ENCODE data around the gene KLK1.
"Not testable (repeated sequence)": the region's sequence is repeated elsewhere in the genome, so short reads cannot be mapped to it uniquely, and the experiment has no call there.

The KLK1 gene

GRCh38 chr19:50812474-50812873 is 11.1 kb downstream of the KLK1 start:
- DNase-seq: no peak

GRCh38 chr19:50811622-50812238 is 11.9 kb downstream of the KLK1 start:
- DNase-seq: not testable (repeated sequence)

GRCh38 chr19:50808856-50809255 is 14.7 kb downstream of the KLK1 start:
- DNase-seq: no peak

DNA sequence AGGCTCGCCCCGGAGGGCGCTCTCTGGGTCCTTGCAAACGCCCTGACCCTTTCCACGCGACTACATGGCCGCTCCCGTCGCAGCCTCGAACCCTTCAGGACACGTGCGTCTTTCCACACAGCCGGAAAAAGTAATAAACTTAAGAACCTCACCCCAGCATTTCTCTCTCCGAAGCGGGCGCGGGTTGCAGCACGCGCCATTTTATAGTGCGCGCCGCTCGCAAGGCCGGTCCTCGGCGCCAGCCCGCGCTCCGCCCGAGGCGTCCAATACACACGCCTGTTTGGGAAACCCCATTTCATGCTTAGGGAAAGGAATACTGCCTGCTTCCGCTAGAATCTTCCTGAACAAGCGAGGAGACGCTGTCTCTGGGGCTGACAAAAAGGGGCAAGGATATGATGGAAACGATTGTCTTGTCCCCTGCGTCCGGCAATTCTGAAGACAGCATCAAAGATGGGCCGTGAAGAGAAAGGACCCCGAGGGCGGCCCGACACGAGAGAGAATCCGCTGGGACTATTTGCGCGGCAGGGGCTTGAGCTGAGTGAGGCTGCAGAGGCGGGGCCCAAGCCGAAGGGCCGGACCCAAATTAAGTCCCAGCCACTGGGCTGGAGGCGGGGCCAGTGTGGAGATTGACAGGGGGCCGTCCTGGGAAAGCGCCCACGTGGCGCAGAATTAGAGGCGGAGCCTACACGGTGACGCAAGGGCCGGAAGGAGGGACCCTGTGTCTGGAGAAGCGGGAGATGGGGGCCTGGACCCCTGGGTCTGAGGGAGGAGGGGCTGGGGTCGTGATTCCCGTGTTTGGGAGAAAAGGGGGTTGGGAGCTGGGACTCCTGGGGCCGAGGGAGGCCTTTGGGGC is 18.9 kb downstream of the KLK1 start:
- DNase-seq: peak; percentile 100

GRCh38 chr19:50803633-50804419 is 19.8 kb downstream of the KLK1 start:
- no peak for DNase-seq

- DNase-seq: no peak
Observed at GRCh38 chr19:50801107-50801506, 22.5 kb downstream of the KLK1 start.

GRCh38 chr19:50799547-50799851 is 24.1 kb downstream of the KLK1 start:
- DNase-seq: no peak

GRCh38 chr19:50798659-50799546 is 24.7 kb downstream of the KLK1 start:
- DNase-seq: no peak

DNA sequence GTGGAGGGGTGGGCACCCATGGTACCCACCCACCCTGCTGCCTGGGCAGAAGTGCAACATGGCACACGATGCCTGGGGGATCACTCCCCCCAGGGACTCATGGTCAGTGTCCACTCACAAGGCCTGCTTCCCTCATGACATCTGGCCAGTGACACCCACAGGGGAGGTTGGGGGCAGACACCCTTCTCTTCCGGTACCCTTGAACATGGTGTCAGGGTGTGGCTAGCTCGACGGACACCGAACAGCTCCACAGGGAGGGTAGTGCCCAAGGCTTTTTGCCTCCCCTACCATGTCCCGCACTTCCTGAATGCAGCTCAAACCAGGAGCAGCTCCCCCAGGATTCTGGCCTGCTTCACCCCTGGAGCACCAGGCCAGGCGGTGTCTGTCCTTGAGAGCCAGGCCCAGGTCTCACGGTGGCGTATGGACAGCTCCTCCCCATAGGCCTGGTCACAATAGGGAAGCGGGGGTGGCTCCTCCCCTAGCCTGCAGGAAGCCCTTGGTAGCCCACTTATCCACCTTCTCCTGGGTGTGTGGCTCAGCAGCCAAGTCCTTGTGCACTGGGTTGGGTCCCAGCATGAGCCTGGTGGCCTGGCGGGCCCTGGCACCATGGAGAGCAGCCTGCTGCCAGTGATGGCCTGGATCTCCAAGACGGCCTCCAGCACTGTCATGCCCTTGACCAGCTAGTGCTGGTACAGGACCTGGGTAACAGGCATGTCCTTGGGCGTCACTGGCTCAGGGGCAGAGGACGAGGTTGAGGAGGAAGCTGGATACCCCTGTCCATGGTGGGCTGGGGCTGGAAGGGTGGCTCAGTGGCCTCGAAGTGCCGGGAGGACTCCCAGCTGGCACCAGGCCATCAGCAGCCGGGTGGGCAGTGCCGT is 25.6 kb downstream of the KLK1 start:
- DNase-seq: no peak

DNA sequence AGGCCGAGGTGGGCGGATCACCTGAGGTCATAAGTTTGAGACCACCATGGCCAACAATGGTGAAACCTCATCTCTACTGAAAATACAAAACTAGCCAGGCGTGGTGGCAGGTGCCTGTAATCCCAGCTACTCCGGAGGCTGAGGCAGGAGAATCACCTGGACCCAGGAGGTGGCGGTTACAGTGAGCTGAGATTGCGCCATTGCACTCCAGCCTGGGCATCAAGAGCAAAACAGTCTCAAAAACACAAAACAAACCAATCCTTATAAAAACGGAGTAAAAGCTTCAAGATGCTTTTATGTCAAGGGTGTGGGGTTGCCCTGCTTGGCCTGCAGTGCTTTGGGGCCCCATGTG is 26.2 kb downstream of the KLK1 start:
- DNase-seq: no peak

- DNase-seq: no peak
Observed at GRCh38 chr19:50796634-50797428, 26.8 kb downstream of the KLK1 start.

- no peak for DNase-seq
Observed at GRCh38 chr19:50796128-50796633, 27.4 kb downstream of the KLK1 start.

DNA sequence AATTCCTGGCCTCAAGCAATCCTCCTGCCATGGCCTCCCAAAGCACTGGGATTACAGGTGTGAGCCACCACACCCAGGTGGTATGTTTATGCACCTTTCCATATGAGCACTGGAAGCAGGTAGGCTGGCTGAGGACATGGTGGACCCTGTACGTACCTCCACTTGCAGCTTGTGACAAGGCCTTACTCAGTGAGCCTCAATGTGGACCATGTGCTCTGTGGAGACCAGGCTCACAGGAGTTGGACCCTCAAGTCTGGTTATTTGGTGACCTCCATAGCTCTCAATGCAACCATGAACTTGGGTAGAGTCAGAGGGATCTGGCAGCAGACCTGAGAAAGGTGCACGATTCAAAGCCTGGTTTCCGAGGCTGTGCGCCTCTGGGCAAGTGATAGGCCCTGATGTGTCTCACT is 27.9 kb downstream of the KLK1 start:
- no peak for DNase-seq

GRCh38 chr19:50794876-50795663 is 28.5 kb downstream of the KLK1 start:
- no peak for DNase-seq

- DNase-seq: no peak
Observed at GRCh38 chr19:50794074-50794875, 29.3 kb downstream of the KLK1 start.

DNA sequence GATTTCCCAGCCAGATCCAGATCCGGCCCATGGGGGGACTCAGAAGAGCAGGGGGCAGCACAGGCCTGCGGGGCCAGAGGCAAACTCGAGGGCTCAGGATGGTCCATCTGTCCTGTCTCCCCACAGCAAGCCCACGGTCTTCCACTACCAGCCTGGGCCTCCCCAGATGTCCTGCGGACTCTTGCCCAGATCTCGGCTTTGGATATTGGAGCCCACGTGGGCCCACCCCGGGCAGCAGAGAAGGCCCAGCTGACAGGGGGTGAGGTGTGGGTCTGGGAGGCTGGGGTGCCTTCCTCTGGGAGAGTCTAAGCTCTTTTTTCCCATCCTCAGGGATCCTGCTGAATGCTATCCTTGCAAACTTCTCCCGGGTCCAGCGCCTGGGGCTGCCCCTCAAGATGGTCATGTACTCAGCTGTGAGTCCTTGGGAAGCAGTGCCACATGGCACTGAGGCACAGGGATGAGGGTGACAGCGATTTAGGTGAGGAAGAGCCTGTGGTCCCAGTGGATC is 30.0 kb downstream of the KLK1 start:
- DNase-seq: no peak

DNA sequence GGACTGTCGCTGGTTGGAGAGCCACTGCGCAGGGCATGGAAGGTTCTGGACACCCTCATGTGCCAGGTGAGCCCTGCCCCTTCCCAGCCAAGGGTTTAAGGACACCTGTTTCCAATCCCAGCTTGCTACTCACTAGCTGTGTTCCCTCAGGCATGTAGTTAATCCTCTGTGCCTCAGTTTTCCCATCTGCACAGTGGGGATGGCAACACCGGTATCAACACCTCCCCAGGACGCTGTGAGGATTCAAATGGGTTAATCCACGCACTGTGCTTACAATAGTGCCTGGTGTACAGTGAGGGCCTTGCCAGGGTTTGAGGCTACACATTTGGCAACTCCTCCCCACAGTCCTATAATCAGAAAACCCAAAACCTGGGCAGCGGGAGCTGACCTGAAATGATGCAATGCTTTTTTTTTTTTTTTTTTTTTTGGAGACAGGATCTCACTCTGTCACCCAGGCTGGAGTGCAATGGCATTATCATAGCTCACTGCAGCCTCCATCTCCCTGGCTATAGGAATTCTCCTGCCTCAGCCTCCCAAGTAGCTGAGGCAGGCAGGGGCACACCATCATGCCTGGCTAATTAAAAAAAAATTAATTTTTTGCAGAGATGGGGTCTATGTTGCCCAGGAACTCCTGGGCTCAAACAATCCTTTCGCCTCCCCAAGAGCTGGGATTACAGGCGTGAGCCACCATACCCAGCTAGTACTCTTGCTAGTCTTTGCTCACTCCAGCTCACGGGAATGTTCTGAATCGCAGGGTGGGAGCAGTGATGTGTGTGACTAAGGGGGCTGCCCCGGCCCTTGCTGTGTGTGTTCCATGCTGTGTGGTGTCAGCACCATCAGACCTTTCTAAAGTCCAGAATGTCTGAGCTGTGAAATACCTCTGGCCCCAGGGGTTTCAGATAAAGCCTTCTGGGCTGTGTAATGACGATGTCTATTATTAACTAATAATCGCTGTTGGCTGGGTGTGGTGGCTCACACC is 31.0 kb downstream of the KLK1 start:
- DNase-seq: no peak
